ENCODE measurements around the gene UBL7. TPM values are rescaled to one million over a fixed set of nuclear protein-coding genes. Genes with fewer than 3 reads are reported as not detected.
A peak's percentile ranks its signal among the peaks of the same experiment; 100 is the strongest.

The UBL7 gene
- total RNA-seq, 1 experiment from 2014 or later = 73.9 TPM

GRCh38 chr15:74400313-74400860 lies 60.6 kb downstream of the UBL7 start:
- Histone ChIP-seq H3F3A (ENCODE audit: insufficient read depth, low read depth) (peaks cover 20% of the 10 kb centered on the region; the same call in 1 of the 2 replicates), H4K20me1 (ENCODE audit: insufficient read depth) (no peaks in the 10 kb centered on the region), H3K36me3 (ENCODE audit: low read depth) (no peaks in the 10 kb centered on the region), H3K4me1 (replicated peaks; ENCODE audit: insufficient read depth) (peaks cover 65% of the 10 kb centered on the region), H2AFZ (no peak overlapping the region), H3K27me3 (ENCODE audit: insufficient read depth, low read depth) (no peaks in the 10 kb centered on the region), H3K9me2 (ENCODE audit: insufficient read depth) (no peaks in the 10 kb centered on the region), H3K4me2 (peak overlapping the region; percentile 68), H3K9me3 (ENCODE audit: insufficient read depth, low read depth) (no peaks in the 10 kb centered on the region), H3K27ac (peak overlapping the region; percentile 89), H3K79me2 (ENCODE audit: low read depth) (0 out of 2 replicates have a peak, but pooled peaks cover 4% of the 10 kb centered on the region), H3K4me3 (peak overlapping the region; percentile 8; the same call in 1 of the 2 replicates)
- DNase-seq = peak in 1 of 2 experiments; percentile 48
- TF ChIP-seq, protein P1, sequence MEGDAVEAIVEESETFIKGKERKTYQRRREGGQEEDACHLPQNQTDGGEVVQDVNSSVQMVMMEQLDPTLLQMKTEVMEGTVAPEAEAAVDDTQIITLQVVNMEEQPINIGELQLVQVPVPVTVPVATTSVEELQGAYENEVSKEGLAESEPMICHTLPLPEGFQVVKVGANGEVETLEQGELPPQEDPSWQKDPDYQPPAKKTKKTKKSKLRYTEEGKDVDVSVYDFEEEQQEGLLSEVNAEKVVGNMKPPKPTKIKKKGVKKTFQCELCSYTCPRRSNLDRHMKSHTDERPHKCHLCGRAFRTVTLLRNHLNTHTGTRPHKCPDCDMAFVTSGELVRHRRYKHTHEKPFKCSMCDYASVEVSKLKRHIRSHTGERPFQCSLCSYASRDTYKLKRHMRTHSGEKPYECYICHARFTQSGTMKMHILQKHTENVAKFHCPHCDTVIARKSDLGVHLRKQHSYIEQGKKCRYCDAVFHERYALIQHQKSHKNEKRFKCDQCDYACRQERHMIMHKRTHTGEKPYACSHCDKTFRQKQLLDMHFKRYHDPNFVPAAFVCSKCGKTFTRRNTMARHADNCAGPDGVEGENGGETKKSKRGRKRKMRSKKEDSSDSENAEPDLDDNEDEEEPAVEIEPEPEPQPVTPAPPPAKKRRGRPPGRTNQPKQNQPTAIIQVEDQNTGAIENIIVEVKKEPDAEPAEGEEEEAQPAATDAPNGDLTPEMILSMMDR (conservative IDR thresholded peaks at IDR 0.05) = no peak
- no peak for TF ChIP-seq EZH2 (IDR thresholded peaks at IDR 0.05; ENCODE audit: low read depth)
- POLR2A ChIA-PET (ENCODE audit: unreplicated experiment) = interaction anchor here (0.5 to 1.2 kb wide), 3 partner anchors 12 to 216 kb away, joined by 5 to 10 read pairs (median 8); no protein-coding TSS in a partner anchor
- TSS peak; percentile 18 for BruUV-seq (replicated peaks)
- CTCF ChIA-PET = interaction anchor here (1.9 kb wide), 1 partner anchor 18 kb away, joined by 5 read pairs; no protein-coding TSS in a partner anchor
- intact Hi-C loops (cut with micrococcal nuclease; ENCODE audit: unreplicated experiment) = no loop called here

DNA sequence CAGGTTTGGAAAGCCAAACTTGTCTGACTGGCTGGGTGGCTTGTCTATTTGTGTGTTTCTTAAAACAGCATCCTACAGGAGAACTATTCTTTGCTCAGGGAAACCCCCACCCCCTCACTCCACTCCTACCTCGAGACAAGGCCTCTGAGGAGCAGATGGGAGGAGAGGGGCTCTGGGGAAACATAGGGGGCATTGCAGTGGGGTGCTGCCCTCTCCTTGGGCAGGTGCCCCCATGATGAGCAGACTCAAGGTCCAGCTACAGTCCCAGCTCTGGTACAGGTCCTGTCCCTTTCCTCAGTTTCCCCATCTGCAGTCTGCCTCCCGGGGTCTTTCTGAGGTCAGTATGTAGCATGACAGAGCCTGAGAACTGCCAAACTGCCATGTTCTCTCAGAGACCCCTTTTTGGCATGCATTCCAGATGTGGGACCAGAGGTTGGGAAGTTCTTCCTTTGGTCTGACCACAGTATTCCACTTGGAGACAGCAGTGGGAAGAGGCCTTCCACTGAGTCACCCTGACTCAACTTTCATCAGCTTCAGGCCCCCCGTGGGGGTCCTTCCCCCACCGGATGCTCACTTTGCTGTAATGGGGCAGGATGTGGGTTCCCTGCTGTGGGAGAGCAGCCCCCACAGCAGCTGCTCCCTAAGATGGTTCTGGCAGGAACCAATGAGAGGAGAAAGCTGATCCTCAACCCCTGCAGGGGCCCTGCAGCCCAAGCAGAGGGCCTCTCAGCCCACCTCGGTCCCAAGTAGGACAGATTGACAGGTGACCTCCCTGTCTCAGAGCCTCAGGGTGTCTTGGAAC lies 61.2 kb downstream of the UBL7 start:
- H3K4me3 ChIP-seq = no peak overlapping the region
- BruUV-seq (replicated peaks) = no TSS peak
- peak overlapping the region; percentile 89 for H3K27ac ChIP-seq
- peak in 1 of 2 experiments; percentile 54 for DNase-seq
- H3K79me2 ChIP-seq (ENCODE audit: low read depth) = 0 out of 2 replicates have a peak, but pooled peaks cover 4% of the 10 kb centered on the region
- intact Hi-C loops (cut with micrococcal nuclease; ENCODE audit: unreplicated experiment) = no loop called here
- CTCF ChIA-PET = interaction anchor here (1.9 kb wide), 1 partner anchor 18 kb away, joined by 5 read pairs; no protein-coding TSS in a partner anchor
- H3K27me3 ChIP-seq (ENCODE audit: insufficient read depth, low read depth) = no peaks in the 10 kb centered on the region
- H3K36me3 ChIP-seq (ENCODE audit: low read depth) = no peaks in the 10 kb centered on the region
- TF ChIP-seq, protein P1 (conservative IDR thresholded peaks at IDR 0.05) = no peak
- no peak for TF ChIP-seq EZH2 (IDR thresholded peaks at IDR 0.05; ENCODE audit: low read depth)
- H3K9me3 ChIP-seq (ENCODE audit: insufficient read depth, low read depth) = no peaks in the 10 kb centered on the region
- H3K9me2 ChIP-seq (ENCODE audit: insufficient read depth) = no peaks in the 10 kb centered on the region
- no peaks in the 10 kb centered on the region for H4K20me1 ChIP-seq (ENCODE audit: insufficient read depth)
- peak overlapping the region; percentile 68 for H3K4me2 ChIP-seq
- POLR2A ChIA-PET (ENCODE audit: unreplicated experiment) = interaction anchor here (1.2 kb wide), 1 partner anchor 12 kb away, joined by 10 read pairs; no protein-coding TSS in a partner anchor
- peaks cover 20% of the 10 kb centered on the region; the same call in 1 of the 2 replicates for H3F3A ChIP-seq (ENCODE audit: insufficient read depth, low read depth)
- H3K4me1 ChIP-seq (replicated peaks; ENCODE audit: insufficient read depth) = peaks cover 72% of the 10 kb centered on the region
- H2AFZ ChIP-seq = no peak overlapping the region

GRCh38 chr15:74399100-74399499 lies 61.9 kb downstream of the UBL7 start:
- Histone ChIP-seq H3K27ac (peak overlapping the region; percentile 98; the same call in 1 of the 2 replicates), H3K9me2 (ENCODE audit: insufficient read depth) (no peaks in the 10 kb centered on the region), H3F3A (ENCODE audit: insufficient read depth, low read depth) (peaks cover 20% of the 10 kb centered on the region; the same call in 1 of the 2 replicates), H3K4me1 (replicated peaks; ENCODE audit: insufficient read depth) (peaks cover 74% of the 10 kb centered on the region), H3K36me3 (ENCODE audit: low read depth) (no peaks in the 10 kb centered on the region), H3K4me2 (no peak overlapping the region), H3K9me3 (ENCODE audit: insufficient read depth, low read depth) (no peaks in the 10 kb centered on the region), H3K79me2 (ENCODE audit: low read depth) (0 out of 2 replicates have a peak, but pooled peaks cover 4% of the 10 kb centered on the region), H4K20me1 (ENCODE audit: insufficient read depth) (no peaks in the 10 kb centered on the region), H2AFZ (no peak overlapping the region), H3K27me3 (ENCODE audit: insufficient read depth, low read depth) (no peaks in the 10 kb centered on the region), H3K4me3 (no peak overlapping the region)
- no peak for DNase-seq
- intact Hi-C loops (cut with micrococcal nuclease; ENCODE audit: unreplicated experiment) = no loop called here
- ChIA-PET CTCF (no interaction called here), POLR2A (ENCODE audit: unreplicated experiment) (no interaction called here)
- BruUV-seq (replicated peaks) = no TSS peak
- TF ChIP-seq, protein P1 (conservative IDR thresholded peaks at IDR 0.05) = no peak
- TF ChIP-seq EZH2 (IDR thresholded peaks at IDR 0.05; ENCODE audit: low read depth) = no peak
